Bronchial epithelial cell (primary cell): ENCODE results near the gene PFN4. TPM values are rescaled to one million over a fixed set of nuclear protein-coding genes. Genes with fewer than 3 reads are reported as not detected.

Experiments used
- DNase-seq: peaks from one replicate; pipeline ENCODE4 v3.0.0-alpha.2; 2010; ENCODE audit warnings: low read depth
- FAIRE-seq: peaks from 2 replicates; lab custom pipeline; 2011; peaks lifted over from hg19 to GRCh38; lab: Jason Lieb, UNC
- H3K27me3 ChIP-seq: 2 replicates; pipeline ENCODE4 v1.5.1; 2011; ENCODE audit warnings: low read length; ENCODE audit not compliant: control insufficient read depth, insufficient read depth
- H3K36me3 ChIP-seq: 2 replicates; pipeline ENCODE4 v1.5.1; 2011; ENCODE audit warnings: low read length; ENCODE audit not compliant: control insufficient read depth, insufficient read depth
- H3K4me3 ChIP-seq: 2 replicates; pipeline ENCODE4 v1.5.1; 2011; ENCODE audit warnings: mild to moderate bottlenecking, low read depth, low read length, control low read depth
- CTCF ChIP-seq: IDR thresholded peaks from 2 replicates; pipeline ENCODE4 v1.5.1; 2011; ENCODE audit warnings: mild to moderate bottlenecking, moderate library complexity, low read length, control low read depth, inconsistent platforms; ENCODE audit not compliant: insufficient read depth, severe bottlenecking
- total RNA-seq: library from RNA; depleted of rRNA; stranded (reverse); fragments of >200 nt; gene quantifications from 2 replicates; pipeline ENCODE4 v1.2.1, GENCODE V29; 2014

PFN4 gene
- total RNA-seq, 1 donor from 2014 or later: under 0.01 TPM

DNA sequence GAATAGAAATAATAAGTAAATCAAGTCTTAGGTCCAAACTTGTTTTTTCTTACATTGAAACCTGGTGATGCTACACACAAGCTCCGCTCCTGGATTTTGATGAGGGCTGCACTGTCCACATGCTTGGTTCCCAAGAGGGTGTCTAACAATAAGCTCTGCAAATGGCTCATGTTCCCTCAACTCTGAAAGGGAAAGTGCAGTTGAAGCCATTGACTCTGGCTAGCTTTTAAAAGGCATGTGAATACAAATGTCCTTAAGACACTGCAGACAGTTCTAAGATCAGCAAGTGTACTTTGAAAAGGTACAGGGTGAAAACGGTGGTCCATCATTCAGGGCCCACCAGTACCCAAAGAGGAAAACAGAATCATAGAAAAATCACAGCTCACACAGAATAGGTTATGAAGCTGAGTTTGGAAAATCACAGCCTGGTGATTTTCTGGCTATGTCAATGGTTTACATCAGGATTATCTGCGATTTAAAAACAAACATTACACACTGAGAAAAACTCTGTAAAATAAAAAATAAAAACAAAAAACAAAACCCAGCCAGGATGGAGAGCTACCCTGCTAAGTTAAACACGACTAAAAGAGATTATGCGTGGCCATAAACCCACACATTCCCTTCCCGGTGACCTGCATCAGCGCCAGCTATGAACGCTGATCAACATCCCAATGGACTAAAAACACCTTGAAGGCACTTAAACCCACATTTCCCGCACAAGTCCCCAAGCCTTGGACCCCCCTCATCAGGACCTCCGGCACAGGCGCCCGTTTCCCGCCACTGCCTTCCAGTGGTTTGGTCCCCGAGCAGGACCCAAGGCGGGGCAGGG lies 554 bp downstream of the PFN4 start:
- DNase-seq: no peak
- Histone ChIP-seq H3K36me3 (no peaks in the 10 kb centered on the region), H3K4me3 (peak overlapping the region; percentile 74), H3K27me3 (no peaks in the 10 kb centered on the region)
- FAIRE-seq: no peak
- TF ChIP-seq CTCF: no peak

GRCh38 chr2:24121469-24121868 lies 1.7 kb downstream of the PFN4 start:
- H3K4me3 ChIP-seq: no peak overlapping the region
- no peak for TF ChIP-seq CTCF
- no peaks in the 10 kb centered on the region for H3K36me3 ChIP-seq
- FAIRE-seq (no peak), DNase-seq (no peak)
- no peaks in the 10 kb centered on the region for H3K27me3 ChIP-seq

DNA sequence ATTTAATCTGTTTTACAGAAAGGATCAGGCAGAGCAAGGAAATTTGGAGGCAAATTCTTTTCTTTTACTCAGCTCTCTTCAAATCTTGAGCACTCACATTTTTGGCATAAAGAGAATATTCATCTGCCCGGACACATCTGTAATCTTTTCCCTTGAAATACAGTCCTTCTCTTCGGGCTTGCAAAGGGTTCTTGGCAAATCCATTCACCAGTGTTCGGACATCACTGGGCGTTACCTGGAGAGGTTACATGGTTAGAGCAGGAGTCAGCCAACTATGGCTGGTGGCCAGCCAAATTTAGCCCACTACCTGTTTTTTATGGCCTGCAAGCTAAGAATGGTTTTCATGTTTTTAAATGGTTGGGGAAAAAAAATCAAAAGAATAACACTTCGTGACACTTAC lies 2.1 kb downstream of the PFN4 start:
- Histone ChIP-seq H3K27me3 (no peaks in the 10 kb centered on the region), H3K36me3 (no peaks in the 10 kb centered on the region), H3K4me3 (no peak overlapping the region)
- TF ChIP-seq CTCF: no peak
- no peak for DNase-seq
- FAIRE-seq: no peak

DNA sequence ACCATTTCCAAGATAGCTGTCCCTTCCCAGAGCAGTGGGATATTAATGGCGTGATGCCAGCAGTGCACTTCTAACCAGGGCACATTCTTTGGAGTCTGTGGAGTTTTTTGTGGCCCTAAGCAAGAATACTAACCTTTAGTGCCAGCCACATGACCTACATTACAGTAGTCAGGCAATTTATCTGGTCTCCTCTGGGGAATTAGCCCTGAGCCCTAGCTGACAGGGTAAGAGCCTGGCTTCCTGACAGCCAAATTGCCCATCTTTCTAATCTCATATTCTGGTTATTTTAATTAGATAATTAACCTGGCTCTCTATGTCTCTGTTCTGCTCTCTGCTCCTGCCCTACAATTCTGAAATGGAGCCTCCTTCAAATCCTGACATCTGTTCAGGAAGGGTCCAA lies 5.2 kb downstream of the PFN4 start:
- H3K4me3 ChIP-seq: no peak overlapping the region
- DNase-seq (no peak), FAIRE-seq (no peak)
- no peaks in the 10 kb centered on the region for H3K27me3 ChIP-seq
- no peaks in the 10 kb centered on the region for H3K36me3 ChIP-seq
- no peak for TF ChIP-seq CTCF

- no peak for TF ChIP-seq CTCF
- DNase-seq (peak; percentile 46), FAIRE-seq (no peak)
- Histone ChIP-seq H3K36me3 (no peaks in the 10 kb centered on the region), H3K4me3 (no peak overlapping the region), H3K27me3 (no peaks in the 10 kb centered on the region)
Measured at GRCh38 chr2:24115057-24115456, 8.1 kb downstream of the PFN4 start.

DNA sequence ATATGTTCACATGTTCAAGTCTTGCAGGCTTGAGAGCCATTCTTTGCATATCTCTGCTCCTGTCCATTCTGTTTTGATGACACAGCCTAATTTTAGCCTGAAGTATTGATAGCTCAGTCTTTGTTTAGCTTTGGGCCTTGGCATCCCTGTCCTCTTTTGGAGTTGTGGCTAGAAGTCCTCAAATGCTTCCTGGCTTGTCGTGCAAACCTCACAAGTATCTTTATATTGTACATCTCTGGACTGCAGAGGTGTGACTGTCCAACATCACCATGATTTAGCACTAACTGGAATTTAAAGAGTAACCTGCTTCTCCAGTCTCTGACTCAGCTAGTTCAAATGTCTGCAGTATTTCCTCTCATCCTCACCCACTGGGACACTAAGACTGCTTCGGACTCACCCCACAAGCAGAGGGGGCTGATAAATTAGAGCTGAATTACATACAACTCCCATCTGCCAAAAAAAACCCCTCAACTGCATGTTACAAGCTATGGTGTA lies 11.7 kb downstream of the PFN4 start:
- no peaks in the 10 kb centered on the region for H3K27me3 ChIP-seq
- no peak for FAIRE-seq
- DNase-seq: peak; percentile 86
- H3K4me3 ChIP-seq: no peak overlapping the region
- no peak for TF ChIP-seq CTCF
- H3K36me3 ChIP-seq: no peaks in the 10 kb centered on the region
